Measurements from ENCODE around the gene SPON1.

Gene SPON1

GRCh38 chr11:14264966-14265365 is 302.4 kb downstream of the SPON1 start:
- TF ChIP-seq POLR2AphosphoS5 (IDR thresholded peaks at IDR 0.05; ENCODE audit: low read depth, low read length) (no peak), TAF1 (IDR thresholded peaks at IDR 0.05; ENCODE audit: borderline replicate concordance, insufficient read depth, low read length) (no peak), SIN3A (IDR thresholded peaks at IDR 0.05; ENCODE audit: borderline replicate concordance, insufficient read depth, low read length) (no peak), FOXP2 (optimal IDR thresholded peaks at IDR 0.05; ENCODE audit: borderline replicate concordance, extremely low read depth, extremely low read length, insufficient read depth) (no peak)
- TF ChIP-seq, protein P1, sequence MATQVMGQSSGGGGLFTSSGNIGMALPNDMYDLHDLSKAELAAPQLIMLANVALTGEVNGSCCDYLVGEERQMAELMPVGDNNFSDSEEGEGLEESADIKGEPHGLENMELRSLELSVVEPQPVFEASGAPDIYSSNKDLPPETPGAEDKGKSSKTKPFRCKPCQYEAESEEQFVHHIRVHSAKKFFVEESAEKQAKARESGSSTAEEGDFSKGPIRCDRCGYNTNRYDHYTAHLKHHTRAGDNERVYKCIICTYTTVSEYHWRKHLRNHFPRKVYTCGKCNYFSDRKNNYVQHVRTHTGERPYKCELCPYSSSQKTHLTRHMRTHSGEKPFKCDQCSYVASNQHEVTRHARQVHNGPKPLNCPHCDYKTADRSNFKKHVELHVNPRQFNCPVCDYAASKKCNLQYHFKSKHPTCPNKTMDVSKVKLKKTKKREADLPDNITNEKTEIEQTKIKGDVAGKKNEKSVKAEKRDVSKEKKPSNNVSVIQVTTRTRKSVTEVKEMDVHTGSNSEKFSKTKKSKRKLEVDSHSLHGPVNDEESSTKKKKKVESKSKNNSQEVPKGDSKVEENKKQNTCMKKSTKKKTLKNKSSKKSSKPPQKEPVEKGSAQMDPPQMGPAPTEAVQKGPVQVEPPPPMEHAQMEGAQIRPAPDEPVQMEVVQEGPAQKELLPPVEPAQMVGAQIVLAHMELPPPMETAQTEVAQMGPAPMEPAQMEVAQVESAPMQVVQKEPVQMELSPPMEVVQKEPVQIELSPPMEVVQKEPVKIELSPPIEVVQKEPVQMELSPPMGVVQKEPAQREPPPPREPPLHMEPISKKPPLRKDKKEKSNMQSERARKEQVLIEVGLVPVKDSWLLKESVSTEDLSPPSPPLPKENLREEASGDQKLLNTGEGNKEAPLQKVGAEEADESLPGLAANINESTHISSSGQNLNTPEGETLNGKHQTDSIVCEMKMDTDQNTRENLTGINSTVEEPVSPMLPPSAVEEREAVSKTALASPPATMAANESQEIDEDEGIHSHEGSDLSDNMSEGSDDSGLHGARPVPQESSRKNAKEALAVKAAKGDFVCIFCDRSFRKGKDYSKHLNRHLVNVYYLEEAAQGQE (IDR thresholded peaks at IDR 0.05; ENCODE audit: insufficient read depth in 1 of 2, low read depth in 2 of 2, low read length in 2 of 2) = no peak

DNA sequence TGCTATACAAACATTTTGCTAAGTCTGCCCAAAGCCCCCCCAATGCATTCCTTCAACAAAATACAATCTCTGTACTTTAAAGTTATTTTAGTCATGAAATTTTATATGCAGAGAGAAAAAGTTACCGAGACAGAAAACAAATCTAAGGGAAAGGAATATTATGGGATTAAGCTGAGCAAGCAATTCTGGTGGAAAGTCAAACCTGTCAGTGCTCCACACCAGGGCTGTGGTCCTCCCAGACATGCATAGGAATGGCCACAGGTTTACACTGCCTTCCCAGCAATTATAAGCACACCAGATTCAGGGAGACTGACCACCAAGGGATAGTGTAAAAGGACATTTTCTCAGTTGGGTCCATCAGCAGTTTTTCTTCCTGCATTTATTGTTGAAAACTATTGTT is 304.1 kb downstream of the SPON1 start:
- no peak for TF ChIP-seq TAF1 (IDR thresholded peaks at IDR 0.05; ENCODE audit: borderline replicate concordance, insufficient read depth, low read length)
- TF ChIP-seq, protein P1 (IDR thresholded peaks at IDR 0.05; ENCODE audit: insufficient read depth in 1 of 2, low read depth in 2 of 2, low read length in 2 of 2) = no peak
- no peak for TF ChIP-seq SIN3A (IDR thresholded peaks at IDR 0.05; ENCODE audit: borderline replicate concordance, insufficient read depth, low read length)

DNA sequence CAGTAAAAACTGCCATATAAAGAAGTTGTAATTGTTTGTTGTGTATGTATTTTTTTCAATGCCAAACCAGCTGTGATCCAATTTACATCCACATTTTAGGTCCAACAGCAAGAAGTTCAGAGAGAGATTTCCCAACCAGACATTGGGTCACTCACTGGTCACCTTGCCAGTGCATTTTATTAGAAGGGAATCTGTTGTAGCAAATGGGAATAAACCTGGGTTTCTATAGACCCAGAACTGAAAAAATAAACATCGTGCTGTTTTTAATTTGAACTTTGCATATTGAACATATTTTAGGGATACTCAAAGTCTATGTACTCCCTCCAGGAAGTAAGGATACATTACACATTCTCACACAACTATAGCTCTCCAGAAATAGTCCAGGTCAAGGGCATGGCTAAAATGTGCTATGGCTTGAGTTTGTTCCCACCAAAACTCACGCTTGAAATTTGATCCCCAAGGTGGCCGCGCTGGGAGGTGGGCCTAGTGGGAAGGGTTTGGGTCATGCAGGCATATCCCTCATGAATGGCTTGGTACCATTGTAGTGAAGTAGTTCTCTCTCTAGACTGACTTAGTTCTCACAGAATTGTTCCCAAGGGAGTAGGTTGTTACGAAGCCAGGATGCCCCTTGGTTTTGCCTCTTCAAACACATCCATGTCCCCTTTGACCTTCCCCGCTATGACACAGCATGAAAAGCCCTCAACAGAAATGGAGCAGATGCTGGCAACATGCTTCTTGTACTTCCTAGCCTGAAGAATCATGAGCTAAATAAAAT is 305.5 kb downstream of the SPON1 start:
- TF ChIP-seq SIN3A (IDR thresholded peaks at IDR 0.05; ENCODE audit: borderline replicate concordance, insufficient read depth, low read length) = no peak
- TF ChIP-seq POLR2AphosphoS5 (IDR thresholded peaks at IDR 0.05; ENCODE audit: low read depth, low read length) = no peak
- no peak for TF ChIP-seq FOXP2 (optimal IDR thresholded peaks at IDR 0.05; ENCODE audit: borderline replicate concordance, extremely low read depth, extremely low read length, insufficient read depth)
- no peak for TF ChIP-seq TAF1 (IDR thresholded peaks at IDR 0.05; ENCODE audit: borderline replicate concordance, insufficient read depth, low read length)
- TF ChIP-seq, protein P1 (IDR thresholded peaks at IDR 0.05; ENCODE audit: insufficient read depth in 1 of 2, low read depth in 2 of 2, low read length in 2 of 2) = no peak

- TF ChIP-seq FOXP2 (optimal IDR thresholded peaks at IDR 0.05; ENCODE audit: borderline replicate concordance, extremely low read depth, extremely low read length, insufficient read depth) (no peak), TAF1 (IDR thresholded peaks at IDR 0.05; ENCODE audit: borderline replicate concordance, insufficient read depth, low read length) (no peak), SIN3A (IDR thresholded peaks at IDR 0.05; ENCODE audit: borderline replicate concordance, insufficient read depth, low read length) (no peak), POLR2AphosphoS5 (IDR thresholded peaks at IDR 0.05; ENCODE audit: low read depth, low read length) (no peak)
- TF ChIP-seq, protein P1 (IDR thresholded peaks at IDR 0.05; ENCODE audit: insufficient read depth in 1 of 2, low read depth in 2 of 2, low read length in 2 of 2) = peak in 1 of 2 experiments; percentile 78; a peak in 2 of 4 replicates
These were observed 307.4 kb downstream of the SPON1 start for GRCh38 chr11:14269692-14270573.

Data from PFSK-1 (cell line).